Adrenal gland (tissue), 5 donors: ENCODE data around the gene HOMER1.

Experiments used
- POLR2A ChIP-seq, 2 donors: fragments of 450-650 bp; IDR thresholded peaks; one replicate each; pipeline ENCODE4 v1.6.1; 2017; ENCODE audit warnings: antibody characterized with exemption in 2 of 2, mild to moderate bottlenecking in 2 of 2, moderate library complexity in 1 of 2
- TF ChIP-seq, protein P1 (sequence below), 6 experiments: fragments of 450-650 bp in 4 of 6; fragments of 200-600 bp in 2 of 6; sonication (generic) in 1 of 6; IDR thresholded peaks; 1 replicate in 5 of 6; 2 replicates in 1 of 6; pipeline versions ENCODE4 v1.5.1 to v1.8.0; 2016 to 2021; ENCODE audit warnings: antibody characterized with exemption in 6 of 6, mild to moderate bottlenecking in 2 of 6, moderate library complexity in 1 of 6
- donor health status: DM: no; HTN: no; CAD: no.

DNA sequence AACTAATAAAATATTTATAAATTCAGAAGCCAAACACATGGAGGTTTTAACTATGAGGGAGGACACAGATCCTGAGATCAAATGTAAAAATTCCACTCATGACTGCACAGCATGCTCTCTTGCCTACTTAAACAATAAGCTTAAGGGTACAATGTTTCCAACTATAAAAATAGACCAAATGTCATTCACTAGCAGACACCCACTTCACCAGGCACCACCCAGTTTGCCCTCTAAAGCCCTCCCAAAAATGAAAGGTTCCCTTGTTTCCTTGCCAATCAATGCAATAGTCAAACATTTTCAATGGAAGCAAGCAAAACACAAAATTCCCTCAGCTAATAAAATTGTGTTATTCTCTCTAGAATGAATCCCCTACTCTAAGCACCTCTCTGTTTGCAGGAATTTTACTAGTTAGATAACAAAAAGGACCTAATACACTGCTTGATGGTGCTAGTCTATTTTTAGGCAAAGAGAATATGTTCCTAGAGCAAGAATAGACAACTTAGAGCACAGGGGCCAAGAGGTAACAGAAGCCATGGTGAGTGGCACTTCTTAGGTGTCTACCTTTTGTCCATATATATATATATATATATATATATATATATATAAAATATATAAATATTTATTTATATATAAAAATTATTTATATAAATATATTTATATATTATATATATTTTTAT is 135.3 kb downstream of the HOMER1 start:
- TF ChIP-seq, protein P1, sequence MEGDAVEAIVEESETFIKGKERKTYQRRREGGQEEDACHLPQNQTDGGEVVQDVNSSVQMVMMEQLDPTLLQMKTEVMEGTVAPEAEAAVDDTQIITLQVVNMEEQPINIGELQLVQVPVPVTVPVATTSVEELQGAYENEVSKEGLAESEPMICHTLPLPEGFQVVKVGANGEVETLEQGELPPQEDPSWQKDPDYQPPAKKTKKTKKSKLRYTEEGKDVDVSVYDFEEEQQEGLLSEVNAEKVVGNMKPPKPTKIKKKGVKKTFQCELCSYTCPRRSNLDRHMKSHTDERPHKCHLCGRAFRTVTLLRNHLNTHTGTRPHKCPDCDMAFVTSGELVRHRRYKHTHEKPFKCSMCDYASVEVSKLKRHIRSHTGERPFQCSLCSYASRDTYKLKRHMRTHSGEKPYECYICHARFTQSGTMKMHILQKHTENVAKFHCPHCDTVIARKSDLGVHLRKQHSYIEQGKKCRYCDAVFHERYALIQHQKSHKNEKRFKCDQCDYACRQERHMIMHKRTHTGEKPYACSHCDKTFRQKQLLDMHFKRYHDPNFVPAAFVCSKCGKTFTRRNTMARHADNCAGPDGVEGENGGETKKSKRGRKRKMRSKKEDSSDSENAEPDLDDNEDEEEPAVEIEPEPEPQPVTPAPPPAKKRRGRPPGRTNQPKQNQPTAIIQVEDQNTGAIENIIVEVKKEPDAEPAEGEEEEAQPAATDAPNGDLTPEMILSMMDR (IDR thresholded peaks at IDR 0.05) = no peak
- no peak for TF ChIP-seq POLR2A (IDR thresholded peaks at IDR 0.05)
